Adrenal gland (tissue), 12 donors: Measurements from ENCODE around the gene SGO2. TPM values are rescaled to one million over a fixed set of nuclear protein-coding genes. Genes with fewer than 3 reads are reported as not detected.

Source experiments
- DNase-seq, 7 donors: peaks; one replicate each; pipeline ENCODE4 v3.0.0-alpha.2; 2019 to 2020
- H3K27ac ChIP-seq, 5 donors: fragments of 200-600 bp; sonication (generic) in 4 of 5; 1 replicate in 3 of 5; 2 replicates in 2 of 5; pipeline versions ENCODE4 v1.5.1 to v1.8.0; 2016 to 2020; ENCODE audit warnings: mild to moderate bottlenecking in 1 of 5
- H3K27me3 ChIP-seq: fragments of 200-600 bp; 2 replicates; pipeline ENCODE4 v1.8.0; 2021
- H3K36me3 ChIP-seq, 2 donors: fragments of 200-600 bp; replicated peaks in 1 of 2; 1 replicate in 1 of 2; 2 replicates in 1 of 2; pipeline versions ENCODE4 v1.5.1 to v1.8.0; 2018 to 2022
- H3K4me1 ChIP-seq, 2 donors: fragments of 200-600 bp; replicated peaks in 1 of 2; 1 replicate in 1 of 2; 2 replicates in 1 of 2; pipeline versions ENCODE4 v1.5.1 to v1.8.0; 2018 to 2021
- H3K4me3 ChIP-seq, 4 donors: fragments of 200-600 bp; sonication (generic) in 3 of 4; one replicate each; pipeline ENCODE4 v1.5.1; 2016 to 2018
- H3K9me3 ChIP-seq, 3 donors: fragments of 200-600 bp; sonication (generic) in 1 of 3; replicated peaks in 1 of 3; 1 replicate in 2 of 3; 2 replicates in 1 of 3; pipeline versions ENCODE4 v1.5.1 to v1.8.0; 2016 to 2021
- POLR2A ChIP-seq, 2 donors: fragments of 450-650 bp; IDR thresholded peaks; one replicate each; pipeline ENCODE4 v1.6.1; 2017; ENCODE audit warnings: antibody characterized with exemption in 2 of 2, mild to moderate bottlenecking in 2 of 2, moderate library complexity in 1 of 2
- WGBS, 4 donors: extraction: QIAGEN DNeasy Blood & Tissue Kit in 2 of 4; methylation state at CpG; one replicate each; pipeline versions ENCODE4 v1.1.5 to v1.1.7; 2013 to 2017; 5-methylcytosine and 5-hydroxymethylcytosine counted together
- intact Hi-C, 2 donors: fragments of 100-400 bp; cut with DNase I; formaldehyde crosslinking; loops; one replicate each; pipeline versions ENCODE4 v1.14.1 to v1.15.0; 2022 to 2023
- polyA plus RNA-seq, 3 donors: library from polyadenylated mRNA; stranded (reverse); fragments of 200-250 nt in 2 of 3; fragments of 350-450 nt in 1 of 3; fragmentation: Illumina TruSeq in 1 of 3; extraction: RNeasy Lipid Tissue Mini Kit (QIAGEN cat#74804) in 1 of 3; gene quantifications; one replicate each; pipeline ENCODE4 v1.2.3, GENCODE V29; 2013 to 2014
- total RNA-seq, 9 donors: library from RNA; depleted of rRNA in 4 of 9; stranded (reverse); fragments of >200 nt in 4 of 9; fragments of 120-200 nt in 1 of 9; fragmentation: NEBNext Ultra II Directional in 1 of 9; extraction: Animal tissue kit (Norgen Biotek cat#: 25700) in 1 of 9; gene quantifications; one replicate each; pipeline versions ENCODE4 v1.1.0 to v1.2.4, GENCODE V29; 2013 to 2023
- TF ChIP-seq, protein P1 (sequence below), 6 experiments: fragments of 450-650 bp in 4 of 6; fragments of 200-600 bp in 2 of 6; sonication (generic) in 1 of 6; IDR thresholded peaks; 1 replicate in 5 of 6; 2 replicates in 1 of 6; pipeline versions ENCODE4 v1.5.1 to v1.8.0; 2016 to 2021; ENCODE audit warnings: antibody characterized with exemption in 6 of 6, mild to moderate bottlenecking in 2 of 6, moderate library complexity in 1 of 6
- donor health status: healthy with polysubstance abuse.
- donor health status: Bipolar disorder and iron deficiency.
- donor health status: DM: yes; HTN: yes; CAD: no.
- donor health status: DM: no; HTN: no; CAD: no.
- donor health status: DM: no; HTN: no; CAD: no.
- donor health status: DM: yes; HTN: yes; CAD: no.

Gene SGO2
- total and polyA plus RNA-seq, 12 donors: 0.27 to 7.1 (median 1.7) TPM

DNA sequence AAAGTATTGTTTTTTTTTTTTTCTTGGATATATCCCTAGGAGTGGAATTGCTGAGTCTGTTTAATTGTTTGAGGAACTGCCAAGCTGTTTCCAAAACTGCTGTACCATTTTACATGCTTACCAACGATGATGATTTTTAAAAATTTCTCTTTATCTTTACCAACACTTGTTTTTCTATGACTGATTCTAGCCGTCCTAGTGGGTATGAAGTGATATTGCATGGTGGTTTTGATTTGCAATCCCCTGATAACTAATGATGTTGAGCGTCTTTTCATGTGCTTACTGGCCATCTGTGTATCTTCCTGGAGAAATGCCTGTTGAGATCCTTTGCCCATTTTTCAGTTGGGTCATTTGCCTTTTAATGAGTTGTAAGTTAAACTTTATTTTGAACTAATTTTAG, 51.0 kb downstream of the SGO2 start:
- TF ChIP-seq POLR2A (IDR thresholded peaks at IDR 0.05): no peak
- TF ChIP-seq, protein P1, sequence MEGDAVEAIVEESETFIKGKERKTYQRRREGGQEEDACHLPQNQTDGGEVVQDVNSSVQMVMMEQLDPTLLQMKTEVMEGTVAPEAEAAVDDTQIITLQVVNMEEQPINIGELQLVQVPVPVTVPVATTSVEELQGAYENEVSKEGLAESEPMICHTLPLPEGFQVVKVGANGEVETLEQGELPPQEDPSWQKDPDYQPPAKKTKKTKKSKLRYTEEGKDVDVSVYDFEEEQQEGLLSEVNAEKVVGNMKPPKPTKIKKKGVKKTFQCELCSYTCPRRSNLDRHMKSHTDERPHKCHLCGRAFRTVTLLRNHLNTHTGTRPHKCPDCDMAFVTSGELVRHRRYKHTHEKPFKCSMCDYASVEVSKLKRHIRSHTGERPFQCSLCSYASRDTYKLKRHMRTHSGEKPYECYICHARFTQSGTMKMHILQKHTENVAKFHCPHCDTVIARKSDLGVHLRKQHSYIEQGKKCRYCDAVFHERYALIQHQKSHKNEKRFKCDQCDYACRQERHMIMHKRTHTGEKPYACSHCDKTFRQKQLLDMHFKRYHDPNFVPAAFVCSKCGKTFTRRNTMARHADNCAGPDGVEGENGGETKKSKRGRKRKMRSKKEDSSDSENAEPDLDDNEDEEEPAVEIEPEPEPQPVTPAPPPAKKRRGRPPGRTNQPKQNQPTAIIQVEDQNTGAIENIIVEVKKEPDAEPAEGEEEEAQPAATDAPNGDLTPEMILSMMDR (IDR thresholded peaks at IDR 0.05): no peak
- DNase-seq: no peak
- WGBS, 4 donors: 88 to 91% (median 89%) methylated on average over 3 of the region's 3 CpGs
- no peak overlapping the region for H3K4me3 ChIP-seq
- no peak overlapping the region for H3K27ac ChIP-seq
- H3K27me3 ChIP-seq: no peaks in the 10 kb centered on the region
- H3K4me1 ChIP-seq: peaks cover 0 to 5% of the 10 kb centered on the region in 2 donors
- intact Hi-C loops: loop anchor here in 1 of 2 donors (5.0 kb wide), 1 partner anchor 125 kb away; no protein-coding TSS in a partner anchor
- no peaks in the 10 kb centered on the region for H3K9me3 ChIP-seq
- no peaks in the 10 kb centered on the region for H3K36me3 ChIP-seq

DNA sequence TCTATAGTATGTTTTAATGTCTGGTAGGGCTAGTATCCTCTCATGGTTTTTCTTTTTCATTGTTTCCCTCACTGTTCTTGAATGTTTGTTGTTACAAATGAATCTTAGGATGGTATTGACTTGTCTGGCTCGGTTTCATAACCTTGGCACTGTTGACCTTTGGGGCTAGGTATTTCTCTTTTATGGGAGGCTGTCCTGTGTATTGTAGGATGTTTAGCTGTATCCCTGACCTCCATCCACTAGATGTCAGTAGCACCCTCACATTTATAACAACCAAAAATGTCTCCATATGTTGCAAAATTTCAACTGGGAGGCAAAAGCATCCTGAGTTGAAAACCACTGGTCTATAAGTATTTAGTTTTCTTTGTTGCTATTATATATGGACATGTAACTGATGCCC, 52.8 kb downstream of the SGO2 start:
- Histone ChIP-seq H3K9me3 (no peaks in the 10 kb centered on the region), H3K36me3 (no peaks in the 10 kb centered on the region), H3K27me3 (no peaks in the 10 kb centered on the region), H3K27ac (no peak overlapping the region), H3K4me3 (no peak overlapping the region), H3K4me1 (peaks cover 0 to 5% of the 10 kb centered on the region in 2 donors)
- TF ChIP-seq POLR2A (IDR thresholded peaks at IDR 0.05): no peak
- TF ChIP-seq, protein P1 (IDR thresholded peaks at IDR 0.05): peak; percentile 27 to 70 (median 62)
- DNase-seq: peak in 2 of 7 donors; percentile 35 to 40
- intact Hi-C loops: loop anchor here in 1 of 2 donors (5.0 kb wide), 1 partner anchor 124 kb away; no protein-coding TSS in a partner anchor
- WGBS, 4 donors: 6 to 55% (median 36%) methylated on average over 1 of the region's 1 CpG

DNA sequence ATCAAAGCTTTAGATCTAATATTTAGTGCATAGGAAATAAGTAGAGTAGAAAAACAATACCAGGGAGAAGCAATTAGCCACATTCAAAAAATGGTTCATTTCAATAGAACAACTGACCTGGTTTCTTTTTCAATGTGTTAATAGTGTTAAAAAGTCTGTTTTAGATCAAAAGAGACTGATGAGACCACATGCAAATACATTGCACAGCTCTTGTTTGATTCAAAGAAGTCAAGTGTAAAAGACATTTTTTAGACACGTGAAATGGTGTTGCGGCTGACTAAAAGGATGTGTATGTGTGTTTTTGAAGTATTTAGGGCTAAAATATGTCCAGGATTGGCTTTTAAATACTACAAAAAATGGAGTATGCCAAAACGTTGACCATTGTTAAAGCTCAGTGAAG, 58.6 kb downstream of the SGO2 start:
- Histone ChIP-seq H3K36me3 (no peaks in the 10 kb centered on the region), H3K9me3 (no peaks in the 10 kb centered on the region), H3K4me3 (no peak overlapping the region), H3K27me3 (no peaks in the 10 kb centered on the region), H3K4me1 (peaks cover 3 to 14% of the 10 kb centered on the region in 2 donors), H3K27ac (no peak overlapping the region)
- no peak for DNase-seq
- WGBS, 4 donors: 79 to 92% (median 87%) methylated on average over 3 of the region's 3 CpGs
- TF ChIP-seq, protein P1 (IDR thresholded peaks at IDR 0.05): no peak
- TF ChIP-seq POLR2A (IDR thresholded peaks at IDR 0.05): no peak
- intact Hi-C loops: loop anchor here in 1 of 2 donors (5.0 kb wide), 1 partner anchor 118 kb away; no protein-coding TSS in a partner anchor

DNA sequence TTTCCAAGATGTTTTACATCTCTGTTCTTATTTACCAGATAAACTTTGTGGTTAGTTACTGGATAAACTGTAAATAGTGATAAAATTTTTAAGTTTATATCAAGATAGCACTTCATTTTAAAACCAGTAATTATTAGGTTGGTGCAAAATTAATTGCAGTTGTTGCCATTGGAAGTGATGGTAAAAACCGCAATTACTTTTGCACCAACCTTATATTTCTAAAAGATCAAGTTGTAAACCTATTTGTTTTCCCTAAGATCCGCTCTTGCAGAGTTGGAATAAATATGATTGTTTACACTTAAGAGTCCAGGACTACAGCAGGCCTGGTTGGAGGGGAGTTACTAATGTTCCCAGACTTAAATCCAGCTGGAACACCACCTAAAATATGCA, 59.3 kb downstream of the SGO2 start:
- Histone ChIP-seq H3K4me1 (peaks cover 8 to 18% of the 10 kb centered on the region in 2 donors), H3K4me3 (peak overlapping the region; percentile 23 to 62 (median 52)), H3K36me3 (no peaks in the 10 kb centered on the region), H3K9me3 (no peaks in the 10 kb centered on the region), H3K27ac (peak overlapping the region; percentile 82 to 96 (median 88)), H3K27me3 (no peaks in the 10 kb centered on the region)
- no peak for DNase-seq
- WGBS, 4 donors: 6 to 18% (median 12%) methylated on average over 2 of the region's 2 CpGs
- TF ChIP-seq POLR2A (IDR thresholded peaks at IDR 0.05): no peak
- TF ChIP-seq, protein P1 (IDR thresholded peaks at IDR 0.05): no peak
- intact Hi-C loops: no loop called here
